Keratinocyte (primary cell): ENCODE data around the gene AP2A2.

Experiments used
- CTCF ChIP-seq, 3 experiments: IDR thresholded peaks in 1 of 3; conservative IDR thresholded peaks in 1 of 3; optimal IDR thresholded peaks in 1 of 3; 2 replicates in 2 of 3; 3 replicates in 1 of 3; pipeline versions ENCODE3 to v1.5.1; 2011; ENCODE audit warnings: low read length in 3 of 3, mild to moderate bottlenecking in 3 of 3, moderate library complexity in 2 of 3, control low read depth in 1 of 3, inconsistent platforms in 1 of 3; ENCODE audit not compliant: insufficient read depth in 2 of 3; ENCODE audit errors: extremely low read depth in 1 of 3
- EZH2 ChIP-seq: IDR thresholded peaks from one replicate; pipeline ENCODE4 v1.6.1; 2012; ENCODE audit warnings: inconsistent platforms, mild to moderate bottlenecking, low read length, moderate library complexity

- no peak for TF ChIP-seq CTCF (optimal IDR thresholded peaks at IDR 0.05 in 1 of 3, IDR thresholded peaks at IDR 0.05 in 1 of 3, conservative IDR thresholded peaks at IDR 0.05 in 1 of 3; ENCODE audit: extremely low read depth in 1 of 3, insufficient read depth in 2 of 3, low read length in 3 of 3)
- TF ChIP-seq EZH2: no peak
Observed at GRCh38 chr11:1036303-1036923, 110.7 kb downstream of the AP2A2 start, which contains the start of gene MUC6.
